GM19099 (cell line): Measurements from ENCODE around the gene FAM222B.
A peak's percentile ranks its signal among the peaks of the same experiment; 100 is the strongest.

ENCODE experiments used
- POLR2A ChIP-seq: IDR thresholded peaks from 3 replicates; pipeline ENCODE4 v1.6.1; 2011; ENCODE audit warnings: low read depth; ENCODE audit not compliant: insufficient read length; ENCODE audit errors: extremely low read depth

FAM222B gene, protein sequence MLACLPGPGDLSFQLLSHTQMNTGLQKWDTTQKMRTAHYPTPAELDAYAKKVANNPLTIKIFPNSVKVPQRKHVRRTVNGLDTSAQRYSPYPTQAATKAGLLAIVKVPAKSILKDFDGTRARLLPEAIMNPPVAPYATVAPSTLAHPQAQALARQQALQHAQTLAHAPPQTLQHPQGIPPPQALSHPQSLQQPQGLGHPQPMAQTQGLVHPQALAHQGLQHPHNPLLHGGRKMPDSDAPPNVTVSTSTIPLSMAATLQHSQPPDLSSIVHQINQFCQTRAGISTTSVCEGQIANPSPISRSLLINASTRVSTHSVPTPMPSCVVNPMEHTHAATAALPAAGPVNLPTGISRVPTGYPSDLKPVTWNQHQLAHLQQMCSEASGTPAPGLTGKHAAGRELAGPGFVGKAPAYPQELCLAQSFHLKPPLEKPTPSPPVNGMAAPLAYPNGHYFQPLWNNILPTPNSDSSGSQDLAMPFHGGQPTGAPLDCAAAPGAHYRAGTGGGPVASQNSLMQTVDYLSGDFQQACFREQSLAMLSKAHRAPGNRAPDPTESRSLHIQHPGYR

DNA sequence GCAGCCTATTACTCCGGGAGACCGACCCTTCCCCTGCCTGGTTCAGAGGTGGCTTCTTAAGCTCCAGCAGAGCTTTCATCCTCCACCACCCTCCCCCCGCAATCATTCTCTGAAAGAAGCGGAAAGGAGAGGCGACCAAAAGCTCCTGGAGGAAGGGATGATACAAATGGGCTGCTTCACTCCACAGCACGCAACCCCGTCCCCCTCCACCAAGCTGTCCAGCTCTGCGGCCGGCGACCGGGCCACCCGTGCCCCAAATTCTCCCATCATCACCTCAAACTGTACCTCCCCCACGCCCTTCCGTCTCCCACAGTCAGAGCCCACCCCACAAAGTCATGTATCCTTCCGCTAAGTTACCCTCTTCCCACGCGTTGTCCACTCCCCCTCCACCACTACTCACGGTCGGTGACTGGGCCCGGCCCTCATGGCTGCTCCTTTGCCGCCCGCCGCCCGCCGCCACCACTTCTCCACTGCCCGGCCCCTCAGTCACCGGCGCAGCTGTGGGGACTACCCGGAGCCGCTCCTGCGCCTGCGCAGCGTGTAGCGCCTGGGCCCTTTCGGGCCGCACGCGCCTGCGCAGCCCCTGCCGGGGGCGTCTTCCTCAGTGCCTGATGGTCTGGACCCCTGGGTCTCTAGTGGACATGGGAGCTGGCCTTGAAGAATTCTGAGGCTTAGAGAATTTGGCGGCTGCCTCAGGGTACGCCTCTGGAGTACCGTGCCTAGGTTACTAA is at the start of gene FAM222B:
Gene FAM222B, minus strand, starts transcription at position 509 of the 731 bp plus-strand sequence. CDS start 76,123 bp downstream, outside the sequence.
- TF ChIP-seq POLR2A: peak; percentile 67

DNA sequence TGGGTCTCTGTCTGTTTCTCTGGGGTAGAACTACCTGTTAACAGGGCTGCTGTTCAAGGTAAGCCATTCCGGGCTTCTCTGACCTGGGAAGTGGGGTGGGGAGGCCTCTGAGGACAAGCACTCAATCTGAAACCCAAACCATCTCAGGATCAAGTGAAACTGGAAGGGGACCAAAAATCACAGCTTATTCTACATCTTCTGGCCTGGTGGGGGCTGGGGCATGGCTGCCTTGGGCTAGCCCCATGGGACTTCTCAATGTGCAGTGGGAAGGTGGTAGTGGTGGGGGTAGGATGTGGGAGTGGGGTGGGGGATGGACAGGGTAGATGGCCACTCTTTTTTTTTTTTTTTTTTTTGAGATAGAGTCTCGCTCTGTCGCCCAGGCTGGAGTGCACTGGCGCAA is 49.4 kb upstream of the FAM222B start:
- no peak for TF ChIP-seq POLR2A

DNA sequence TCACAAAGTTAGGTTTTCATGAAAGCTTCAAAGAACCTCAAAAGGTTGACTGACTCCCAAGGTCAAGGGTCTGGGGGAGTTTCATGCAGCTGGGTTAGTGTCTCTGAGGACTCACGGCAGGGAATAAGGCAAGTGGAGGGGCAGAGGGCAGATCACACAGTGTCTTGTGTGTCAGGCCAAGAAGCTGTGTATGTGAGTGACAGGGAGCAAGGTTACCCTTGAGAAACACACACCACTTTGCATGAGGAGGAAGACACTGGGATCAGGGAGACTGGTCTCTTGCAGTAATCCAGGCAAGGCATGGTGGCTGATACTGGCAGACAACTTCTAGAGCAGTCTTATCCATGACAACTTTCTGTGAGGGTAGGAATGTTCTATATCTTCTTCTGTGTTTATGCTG is 48.6 kb upstream of the FAM222B start:
- TF ChIP-seq POLR2A: no peak

GRCh38 chr17:28889996-28890395 is 47.4 kb upstream of the FAM222B start:
- no peak for TF ChIP-seq POLR2A

GRCh38 chr17:28888832-28889231 is 46.2 kb upstream of the FAM222B start:
- no peak for TF ChIP-seq POLR2A

- TF ChIP-seq POLR2A: no peak
Observed at GRCh38 chr17:28887871-28888471, 45.4 kb upstream of the FAM222B start.

DNA sequence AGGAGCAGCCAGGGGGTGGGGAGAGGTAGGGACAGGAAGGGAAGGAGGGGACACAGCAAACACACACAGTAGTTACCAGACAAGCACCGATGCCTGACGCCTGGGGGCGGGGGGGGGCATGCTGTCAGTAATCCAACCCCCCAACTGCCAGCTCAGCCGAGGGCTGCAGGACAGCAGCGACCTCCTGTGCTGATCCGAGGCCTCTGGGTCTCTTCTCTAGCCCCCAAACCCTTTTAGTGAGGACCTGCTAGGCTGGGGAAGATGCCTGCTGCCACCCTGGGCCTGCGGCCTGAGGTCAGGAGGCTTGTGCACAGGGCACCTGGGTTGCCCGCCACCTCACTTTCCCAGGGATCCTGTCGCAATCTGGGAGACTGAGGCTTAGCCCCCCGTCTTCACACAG is 43.4 kb upstream of the FAM222B start:
- no peak for TF ChIP-seq POLR2A

GRCh38 chr17:28885363-28885762 is 42.8 kb upstream of the FAM222B start:
- TF ChIP-seq POLR2A: no peak

DNA sequence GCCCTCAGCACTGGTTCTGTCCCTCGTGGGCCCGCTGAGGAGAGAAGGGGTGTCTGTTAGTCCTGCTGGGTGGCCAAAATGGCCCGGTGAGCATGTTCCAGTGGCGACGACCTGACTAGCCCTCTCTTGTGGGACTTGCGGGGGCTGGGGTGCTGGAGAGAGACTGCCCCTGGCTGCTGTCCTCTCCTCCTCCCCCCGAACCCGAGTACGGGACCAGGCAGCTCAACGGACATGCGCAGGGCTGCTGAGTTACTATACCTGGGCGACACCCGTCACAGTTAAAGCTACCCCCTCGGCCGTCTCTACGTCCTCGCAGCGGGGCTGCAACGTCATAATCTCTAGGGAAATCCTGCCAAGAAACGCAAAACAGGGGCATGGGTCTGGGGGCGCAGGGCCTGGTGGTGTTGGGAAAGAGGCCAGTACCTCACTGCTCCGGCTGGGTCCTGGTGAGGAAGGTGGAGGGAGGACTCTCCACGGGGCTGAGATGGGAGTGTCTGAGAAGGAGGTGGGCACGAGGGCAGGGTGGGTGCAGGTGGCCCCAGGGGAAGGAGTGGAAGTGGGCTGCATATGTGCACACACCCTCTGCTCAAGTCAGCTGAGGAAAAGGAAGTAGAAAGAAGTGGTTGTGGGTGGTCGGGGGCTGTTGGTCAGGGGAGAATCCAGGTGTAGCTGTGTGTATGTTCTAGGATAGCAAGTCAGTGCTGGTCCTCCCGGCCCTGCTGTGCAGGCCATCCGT is 41.5 kb upstream of the FAM222B start:
- no peak for TF ChIP-seq POLR2A

GRCh38 chr17:28882154-28882895 is 39.7 kb upstream of the FAM222B start:
- no peak for TF ChIP-seq POLR2A

- no peak for TF ChIP-seq POLR2A
Observed at GRCh38 chr17:28881533-28882056, 39.0 kb upstream of the FAM222B start.

DNA sequence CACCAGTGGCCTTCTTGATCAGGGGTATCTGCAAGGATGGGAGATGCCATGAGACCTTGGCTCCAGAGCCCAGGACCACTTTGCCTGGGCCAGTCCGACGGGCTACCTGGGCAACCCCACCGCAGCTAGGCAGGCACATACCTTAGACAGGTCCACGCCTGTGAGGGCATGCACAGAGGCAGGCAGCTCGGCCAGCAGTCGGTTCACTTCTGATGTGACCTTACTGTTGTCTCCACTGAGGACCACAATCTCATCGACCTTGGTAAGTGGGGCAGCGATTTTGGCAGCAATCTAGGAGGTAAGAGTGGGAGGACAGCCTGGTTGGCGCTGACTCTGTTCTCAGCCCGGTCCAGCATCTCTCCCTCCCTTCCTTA is 38.0 kb upstream of the FAM222B start:
- no peak for TF ChIP-seq POLR2A

DNA sequence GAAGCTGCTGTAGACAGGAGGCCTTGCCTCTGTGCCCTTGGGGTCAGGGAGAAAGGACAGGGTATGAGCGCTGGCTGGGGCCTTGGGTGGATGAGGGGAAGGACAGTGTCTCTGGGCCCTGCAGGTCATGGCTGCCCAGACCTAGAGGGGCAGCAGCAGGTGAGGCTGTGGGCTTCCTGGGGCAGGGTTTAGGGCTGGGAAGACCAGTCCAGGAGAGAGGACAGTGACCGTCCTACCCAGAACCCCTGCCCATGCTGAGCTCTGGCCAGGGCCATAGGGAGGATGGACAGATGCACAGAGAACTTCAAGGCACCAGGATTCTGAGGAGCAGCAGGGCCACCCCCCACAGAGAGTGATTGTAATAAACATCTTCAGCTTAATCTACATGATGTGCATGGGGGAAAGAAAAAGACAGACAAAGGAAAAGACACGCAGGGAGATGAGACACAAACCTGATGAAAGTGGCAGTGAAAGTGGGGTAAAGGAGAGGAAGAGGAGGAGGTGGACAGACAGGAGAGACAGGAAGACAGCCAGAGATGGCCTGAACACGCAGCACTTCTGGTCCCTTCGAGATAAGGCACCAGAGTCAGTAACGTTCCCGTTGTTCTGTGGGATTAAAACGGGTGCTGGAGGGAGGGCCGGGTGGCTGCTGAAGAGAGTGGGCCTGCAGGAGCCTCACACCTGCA is 37.4 kb upstream of the FAM222B start:
- no peak for TF ChIP-seq POLR2A
